GM10266 (cell line): ENCODE measurements around the gene MAGEA9B.
"Not testable (repeated sequence)": the region's sequence is repeated elsewhere in the genome, so short reads cannot be mapped to it uniquely, and the experiment has no call there.

Experiments used
- DNase-seq: peaks from one replicate; pipeline ENCODE4 v3.0.0; 2012; ENCODE audit errors: extremely low spot score
- TF ChIP-seq, protein P1 (sequence below): IDR thresholded peaks from 2 replicates; pipeline ENCODE4 v1.5.1; 2012; ENCODE audit warnings: mild to moderate bottlenecking, low read depth; ENCODE audit not compliant: control insufficient read depth, insufficient read depth; ENCODE audit errors: missing control alignments

Gene MAGEA9B

GRCh38 chrX:149618871-149619270 lies 31.6 kb upstream of the MAGEA9B start:
- TF ChIP-seq, protein P1, sequence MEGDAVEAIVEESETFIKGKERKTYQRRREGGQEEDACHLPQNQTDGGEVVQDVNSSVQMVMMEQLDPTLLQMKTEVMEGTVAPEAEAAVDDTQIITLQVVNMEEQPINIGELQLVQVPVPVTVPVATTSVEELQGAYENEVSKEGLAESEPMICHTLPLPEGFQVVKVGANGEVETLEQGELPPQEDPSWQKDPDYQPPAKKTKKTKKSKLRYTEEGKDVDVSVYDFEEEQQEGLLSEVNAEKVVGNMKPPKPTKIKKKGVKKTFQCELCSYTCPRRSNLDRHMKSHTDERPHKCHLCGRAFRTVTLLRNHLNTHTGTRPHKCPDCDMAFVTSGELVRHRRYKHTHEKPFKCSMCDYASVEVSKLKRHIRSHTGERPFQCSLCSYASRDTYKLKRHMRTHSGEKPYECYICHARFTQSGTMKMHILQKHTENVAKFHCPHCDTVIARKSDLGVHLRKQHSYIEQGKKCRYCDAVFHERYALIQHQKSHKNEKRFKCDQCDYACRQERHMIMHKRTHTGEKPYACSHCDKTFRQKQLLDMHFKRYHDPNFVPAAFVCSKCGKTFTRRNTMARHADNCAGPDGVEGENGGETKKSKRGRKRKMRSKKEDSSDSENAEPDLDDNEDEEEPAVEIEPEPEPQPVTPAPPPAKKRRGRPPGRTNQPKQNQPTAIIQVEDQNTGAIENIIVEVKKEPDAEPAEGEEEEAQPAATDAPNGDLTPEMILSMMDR = no peak
- DNase-seq = no peak

DNA sequence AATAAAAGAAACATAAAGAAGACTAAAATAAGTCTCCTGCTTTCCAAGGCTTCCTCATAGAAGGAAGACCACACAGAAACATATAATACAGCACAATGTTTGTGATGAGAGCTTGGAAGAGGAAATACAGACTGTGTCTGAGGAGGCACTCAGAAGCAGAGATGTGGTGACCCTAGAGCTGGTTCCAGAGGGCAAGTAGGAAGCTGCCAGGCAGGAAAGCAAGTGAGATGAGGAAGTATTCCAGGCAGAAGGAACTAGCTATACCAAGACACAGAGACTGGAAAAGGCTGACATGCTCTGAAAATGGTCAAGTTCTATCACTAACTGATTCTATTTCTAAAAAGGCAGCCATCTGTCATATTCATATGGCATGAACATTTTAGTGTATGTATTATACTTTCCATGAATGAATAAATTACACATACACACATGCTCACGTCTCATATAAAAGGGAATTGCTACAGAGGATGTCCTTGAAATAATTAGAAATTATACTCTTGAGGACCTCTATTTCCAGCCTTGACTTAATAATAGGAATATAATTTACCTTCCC lies 24.4 kb upstream of the MAGEA9B start:
- DNase-seq = no peak
- TF ChIP-seq, protein P1 = no peak

- TF ChIP-seq, protein P1 = no peak
- no peak for DNase-seq
Observed at GRCh38 chrX:149610511-149610910, 23.3 kb upstream of the MAGEA9B start.

DNA sequence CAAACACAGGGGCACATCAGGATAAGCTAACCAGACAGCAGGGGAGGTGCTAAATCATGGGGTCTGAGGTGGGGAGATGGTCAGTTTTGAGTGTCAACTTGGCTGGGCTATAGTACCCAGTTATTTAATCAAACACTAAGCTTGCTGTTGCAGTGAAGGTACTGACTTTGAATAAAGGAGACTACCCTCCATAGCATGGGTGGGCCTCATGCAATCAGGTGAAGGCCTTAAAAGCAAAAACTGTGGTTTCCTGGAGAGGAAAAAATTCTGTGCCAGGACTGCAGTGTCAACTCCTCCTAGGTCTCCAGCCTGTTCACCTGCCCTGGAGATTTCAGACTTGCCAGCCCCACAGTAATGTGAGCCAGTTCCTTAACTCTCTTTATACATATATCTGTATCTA lies 20.4 kb upstream of the MAGEA9B start:
- TF ChIP-seq, protein P1 = no peak
- no peak for DNase-seq

DNA sequence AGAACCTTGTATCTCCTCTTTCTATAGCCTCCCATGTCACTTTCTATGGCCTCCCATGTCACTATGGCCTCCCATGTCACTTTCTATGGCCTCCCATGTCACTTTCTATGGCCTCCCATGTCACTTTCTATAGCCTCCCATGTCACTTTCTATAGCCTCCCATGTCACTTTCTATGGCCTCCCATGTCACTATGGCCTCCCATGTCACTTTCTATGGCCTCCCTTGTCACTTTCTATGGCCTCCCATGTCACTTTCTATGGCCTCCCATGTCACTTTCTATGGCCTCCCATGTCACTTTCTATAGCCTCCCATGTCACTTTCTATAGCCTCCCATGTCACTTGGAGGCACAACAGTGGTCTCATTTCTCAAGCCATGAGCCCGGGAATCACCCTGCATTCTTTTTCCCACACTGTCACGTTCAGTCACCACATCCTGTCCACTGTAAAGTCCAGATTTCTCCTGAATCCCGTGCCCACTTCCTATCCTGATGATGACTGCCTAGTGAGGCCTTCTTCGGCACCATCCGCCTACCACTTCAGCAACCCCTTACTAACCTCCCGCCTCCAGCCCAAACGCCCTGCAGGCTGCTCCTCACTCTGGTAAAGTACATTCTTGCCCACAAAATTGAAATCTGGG lies 18.1 kb upstream of the MAGEA9B start:
- not testable (repeated sequence) for DNase-seq

GRCh38 chrX:149598603-149599002 lies 11.3 kb upstream of the MAGEA9B start:
- not testable (repeated sequence) for DNase-seq

DNA sequence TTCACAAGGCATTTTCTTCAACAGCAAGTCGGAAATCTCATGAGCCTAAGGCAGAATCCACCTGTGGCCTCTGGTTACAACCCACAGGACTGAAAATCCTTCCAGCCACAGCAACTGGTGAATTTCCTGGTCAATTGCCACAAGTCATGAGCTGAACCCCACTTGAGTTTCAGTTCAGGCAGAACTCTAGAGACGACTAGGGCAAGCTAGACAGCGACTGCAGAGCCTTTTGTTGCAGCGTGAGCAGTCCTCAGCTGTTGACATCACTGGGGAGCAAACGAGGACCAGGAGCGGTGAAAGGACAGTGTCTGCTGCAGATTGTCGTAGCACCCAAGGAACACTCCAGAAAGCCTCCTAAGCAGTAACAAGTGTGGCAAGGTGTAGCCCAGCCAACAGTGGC lies 8.7 kb upstream of the MAGEA9B start:
- not testable (repeated sequence) for DNase-seq

DNA sequence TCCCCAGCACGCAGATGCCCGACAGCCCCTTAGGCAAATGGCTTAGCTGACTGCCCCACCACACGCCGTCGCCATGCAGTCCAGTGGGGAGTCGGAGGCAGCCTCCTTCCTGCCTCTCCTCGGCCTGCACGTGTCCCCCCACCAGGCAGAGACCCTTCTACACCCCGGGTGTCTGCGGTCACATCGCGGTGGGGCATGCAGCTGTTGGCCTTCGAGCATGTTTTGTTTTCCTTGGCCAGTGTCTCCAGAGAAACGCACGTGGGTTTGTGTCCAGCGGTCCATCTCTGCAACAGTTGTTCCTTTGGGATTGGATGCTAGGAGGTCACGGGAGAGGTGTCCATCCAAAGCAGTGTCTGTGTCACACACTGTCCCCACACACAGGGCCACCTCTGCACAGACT lies 8.0 kb upstream of the MAGEA9B start, which contains the start of gene HSFX2:
TSS of gene HSFX2 (minus strand) at position 101 of the 400 bp plus-strand sequence. CDS start 614 bp downstream, outside the sequence.
- not testable (repeated sequence) for DNase-seq

- DNase-seq = not testable (repeated sequence)
Observed at GRCh38 chrX:149590993-149591392, 3.7 kb upstream of the MAGEA9B start.

- DNase-seq = not testable (repeated sequence)
Observed at GRCh38 chrX:149585631-149586030, 1.6 kb downstream of the MAGEA9B start.

DNA sequence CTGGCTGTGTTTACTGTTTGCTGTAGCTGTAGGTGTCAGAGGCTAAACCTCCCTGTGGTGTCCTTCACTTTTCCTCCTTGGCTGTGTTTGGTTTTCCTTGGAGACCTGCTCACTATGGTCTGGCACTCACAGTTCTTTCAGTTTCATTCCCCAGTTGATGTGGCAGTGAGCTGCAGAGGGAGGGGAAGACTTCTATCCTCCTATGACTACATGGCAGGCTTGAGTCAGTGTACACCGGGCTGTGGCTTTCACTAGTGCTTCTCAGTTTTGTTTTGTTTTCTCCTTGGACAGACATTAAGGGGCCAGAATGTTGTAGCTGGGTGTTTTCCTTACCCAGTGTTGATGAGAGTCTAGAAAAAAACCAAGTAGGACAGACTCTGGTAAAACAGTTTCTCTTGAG lies 13.8 kb downstream of the MAGEA9B start:
- not testable (repeated sequence) for DNase-seq
